HS-5 (cell line): ENCODE data around the gene ILKAP.

ENCODE experiments used
- DNase-seq: peaks from one replicate; pipeline ENCODE4 v3.0.0-alpha.2; 2012; ENCODE audit warnings: low read depth

ILKAP gene

DNA sequence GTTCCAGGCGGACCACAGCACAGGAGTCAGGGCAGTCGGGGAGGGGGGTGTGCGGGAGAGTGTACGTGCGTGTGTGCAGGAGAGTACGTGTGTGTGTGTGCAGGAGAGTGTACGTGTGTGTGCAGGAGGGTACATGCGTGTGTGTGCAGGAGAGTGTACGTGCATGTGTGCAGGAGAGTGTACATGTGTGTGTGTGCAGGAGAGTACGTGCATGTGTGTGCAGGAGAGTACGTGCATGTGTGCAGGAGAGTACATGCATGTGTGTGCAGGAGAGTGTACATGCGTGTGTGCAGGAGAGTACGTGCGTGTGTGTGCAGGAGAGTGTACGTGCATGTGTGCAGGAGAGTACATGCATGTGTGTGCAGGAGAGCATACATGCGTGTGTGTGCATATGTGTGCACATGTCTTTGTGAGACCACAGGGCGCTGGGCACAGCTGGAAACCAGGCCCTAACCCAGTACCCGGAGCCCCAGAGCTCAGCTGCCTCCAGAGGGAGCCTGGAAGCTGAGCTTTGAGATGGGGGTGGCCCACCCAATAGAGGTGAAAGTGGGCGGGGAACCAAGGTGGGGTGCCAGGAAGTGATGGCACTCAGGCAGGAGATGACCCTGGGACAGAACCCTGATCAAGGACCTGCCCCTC, 78.9 kb downstream of the ILKAP start:
- no peak for DNase-seq

DNA sequence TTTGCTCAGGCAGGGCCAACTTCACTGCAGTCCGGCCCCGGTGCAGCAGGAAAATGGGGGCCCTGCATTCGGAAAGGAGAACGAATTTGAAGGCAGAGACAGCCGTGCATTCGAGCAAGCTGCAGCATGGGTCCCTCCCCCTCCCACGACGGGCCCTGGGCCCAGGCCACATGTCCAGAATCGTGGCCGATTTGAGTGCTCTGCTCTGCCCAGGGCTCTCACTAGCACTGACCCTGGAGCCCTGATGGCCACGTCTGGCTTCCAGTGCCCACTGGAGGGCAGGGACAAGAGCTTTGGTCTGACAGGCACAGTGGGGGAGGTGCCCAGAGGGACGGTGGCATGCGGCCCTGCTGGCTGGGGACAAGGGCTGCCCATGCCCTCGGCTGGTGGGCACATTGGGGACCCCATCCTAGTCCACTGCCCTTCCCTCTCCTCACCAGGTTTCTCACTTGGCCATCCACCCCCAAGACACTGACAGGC, 79.5 kb downstream of the ILKAP start:
- DNase-seq: no peak

DNA sequence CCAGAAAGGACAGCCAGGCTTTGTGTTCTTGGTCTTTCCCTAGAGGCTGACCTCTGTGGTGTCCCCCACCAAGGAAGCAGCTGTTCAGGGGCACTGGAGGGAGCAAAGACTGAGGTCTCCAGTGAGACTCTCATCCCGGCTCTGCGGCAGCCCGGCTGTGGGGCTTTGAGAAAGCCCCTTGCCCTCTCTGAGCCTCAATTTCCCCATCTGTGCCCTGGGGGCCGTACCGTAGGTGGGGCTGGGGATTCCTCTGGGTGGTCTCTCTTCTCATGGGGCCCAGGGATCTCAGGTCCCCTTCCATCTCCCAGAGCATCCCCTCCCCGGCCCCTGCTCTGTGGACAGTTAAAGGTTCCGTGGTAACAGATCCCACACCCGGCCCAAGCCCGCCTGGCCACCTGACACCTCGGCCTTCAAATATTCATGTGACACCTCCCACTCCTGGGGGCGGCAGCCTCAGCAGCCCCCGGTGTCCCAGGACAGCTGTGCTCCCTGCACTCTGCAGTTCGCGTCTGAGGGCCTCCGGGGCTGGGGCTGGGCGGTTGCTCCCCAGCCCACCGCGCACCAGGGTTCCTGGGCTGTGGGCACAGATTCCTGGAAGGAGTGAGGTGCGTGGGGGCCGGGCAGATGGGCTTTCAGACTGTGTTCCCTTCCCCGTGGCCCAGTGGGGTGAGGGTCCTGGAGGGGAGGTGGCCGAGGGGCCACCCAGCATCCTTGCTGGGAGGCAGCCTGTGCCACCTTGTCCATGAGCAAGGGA, 80.1 kb downstream of the ILKAP start:
- DNase-seq: no peak

DNA sequence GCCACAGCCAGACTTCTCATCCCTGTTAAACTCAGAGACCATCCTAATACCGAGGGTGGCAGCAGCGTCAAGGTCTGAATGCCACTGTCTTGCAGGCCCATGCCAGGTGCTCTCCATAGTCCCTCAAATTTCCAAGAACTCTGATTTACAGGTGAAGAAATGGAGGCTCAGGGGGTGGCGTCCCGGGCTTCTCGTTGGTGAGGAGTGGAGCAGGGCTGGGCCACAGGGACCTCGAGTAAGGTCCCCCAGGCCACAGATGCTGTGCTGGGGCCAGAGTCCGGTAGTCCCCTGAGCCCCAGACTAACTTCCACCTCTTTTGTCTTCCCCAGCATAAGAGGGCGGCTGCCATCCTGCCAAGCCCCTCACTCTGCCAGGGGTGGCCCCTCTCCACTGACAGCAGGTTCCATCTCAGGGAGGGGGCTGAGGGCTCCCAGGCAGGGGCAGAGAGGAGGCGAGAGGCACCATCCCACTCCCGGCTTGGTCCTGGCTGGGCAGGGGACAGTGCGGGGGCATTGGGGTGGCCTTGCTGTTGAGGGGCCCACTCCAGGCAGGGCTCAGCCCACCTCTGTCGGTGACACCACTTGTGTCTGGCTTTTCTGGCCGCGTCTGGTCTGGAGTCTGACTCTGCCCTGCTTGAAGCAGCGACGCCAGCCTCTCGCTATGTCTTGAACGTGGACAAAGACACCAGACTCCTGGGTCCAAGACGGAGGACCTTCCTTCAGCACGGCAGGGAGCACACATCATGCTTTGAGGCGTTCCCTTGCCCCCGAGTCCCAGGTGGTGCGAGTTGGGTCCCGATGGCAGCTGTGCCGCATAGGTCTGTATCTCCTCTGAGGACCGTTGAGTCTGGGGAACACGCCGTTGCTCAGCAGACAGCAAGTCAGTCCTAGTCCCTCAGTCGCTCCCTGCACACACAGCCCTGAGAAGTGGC, 80.9 kb downstream of the ILKAP start:
- DNase-seq: no peak

DNA sequence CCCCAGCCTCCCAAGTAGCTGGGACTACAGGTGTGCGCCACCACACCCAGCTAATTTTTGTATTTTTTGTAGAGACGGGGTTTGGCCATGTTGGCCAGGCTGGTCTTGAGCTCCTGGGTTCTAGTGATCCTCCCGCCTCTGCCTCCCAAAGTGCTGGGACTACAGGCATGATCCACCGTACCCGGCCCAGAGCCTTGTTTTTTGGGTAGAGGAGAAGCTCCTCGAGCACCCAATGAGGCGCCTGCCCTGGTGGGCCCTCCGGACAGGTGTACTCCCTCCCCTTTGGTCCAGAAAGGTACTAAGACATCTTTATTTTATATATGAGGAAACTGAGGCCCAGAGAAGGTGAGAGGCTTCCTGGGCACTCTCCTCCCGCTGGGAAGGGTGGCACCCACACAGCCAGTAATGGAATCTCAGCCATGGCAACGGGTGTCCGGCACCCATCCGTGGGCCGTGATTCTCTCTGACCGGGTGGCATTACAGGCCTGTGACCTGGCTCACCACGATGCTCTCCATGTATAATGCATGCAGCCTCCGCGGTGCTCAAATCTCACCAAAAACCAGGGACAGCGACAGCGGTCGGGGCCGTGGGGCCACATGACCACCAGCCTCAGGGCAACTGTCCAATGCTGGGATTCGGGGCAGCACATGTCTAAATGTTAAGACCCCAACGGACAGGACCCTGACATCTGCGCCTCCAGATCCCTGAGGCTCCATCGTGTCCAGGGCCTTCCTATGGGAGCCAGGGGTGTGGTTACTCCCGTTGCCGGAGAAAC, 81.8 kb downstream of the ILKAP start:
- no peak for DNase-seq

DNA sequence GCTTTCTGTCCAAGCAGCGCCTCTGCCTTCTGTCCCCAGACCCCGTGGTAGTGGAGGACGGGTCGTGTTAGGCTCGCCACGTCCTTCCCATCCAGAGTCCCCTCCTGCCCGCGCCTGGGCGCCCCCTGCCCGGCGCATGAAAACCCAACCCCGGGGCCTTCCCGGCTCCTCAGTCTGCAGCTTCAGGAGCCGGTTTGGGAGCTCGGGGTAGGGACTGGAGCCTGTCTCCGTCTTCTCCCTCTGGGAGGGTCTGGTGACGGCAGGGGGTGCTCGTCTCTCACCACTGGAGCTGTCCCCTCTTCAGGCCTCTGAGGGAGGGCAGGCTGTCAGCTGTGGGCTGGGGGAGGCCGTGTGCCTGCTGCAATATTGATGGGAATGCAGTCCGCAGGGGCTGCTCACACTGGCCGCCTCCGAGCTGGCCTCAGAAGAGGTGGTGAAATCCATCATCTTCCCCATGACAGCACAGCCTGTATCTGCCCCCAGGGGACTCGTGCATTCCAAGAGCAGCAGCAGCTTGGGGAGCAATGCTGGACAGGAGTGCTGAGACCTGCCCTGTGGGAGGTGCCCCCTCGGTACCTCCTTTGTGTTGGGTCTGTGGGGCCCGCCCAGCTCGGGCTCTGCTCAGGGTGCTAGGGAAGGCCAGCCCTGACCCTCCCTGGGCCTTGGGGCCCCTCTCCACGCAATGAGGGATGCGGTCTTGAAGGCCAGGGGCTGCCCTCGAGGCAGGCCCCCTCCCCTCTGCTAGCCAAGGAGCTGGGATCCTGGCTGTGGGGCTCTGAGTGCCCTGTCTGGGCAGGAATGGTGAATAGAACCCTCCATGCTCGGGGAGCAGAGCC, 82.8 kb downstream of the ILKAP start:
- DNase-seq: no peak
